ENCODE measurements around the gene IL20.

IL20 gene

GRCh38 chr1:206912445-206913095 lies 47.1 kb downstream of the IL20 start:
- TF ChIP-seq CTCF (IDR thresholded peaks at IDR 0.05; ENCODE audit: unreplicated experiment in 3 of 3) = peak; percentile 77 to 83 (median 77)
- Mint-ChIP-seq H3K4me3 (no peak overlapping the region), H3K27ac (no peak overlapping the region), H3K4me1 (peaks cover 4% of the 10 kb centered on the region), H3K36me3 (ENCODE audit: low read depth) (no peaks in the 10 kb centered on the region), H3K9me3 (no peaks in the 10 kb centered on the region), H3K27me3 (ENCODE audit: low read depth) (peaks cover 80% of the 10 kb centered on the region)

GRCh38 chr1:206913766-206914537 lies 48.5 kb downstream of the IL20 start:
- no peak overlapping the region for H3K4me3 Mint-ChIP-seq

GRCh38 chr1:206915030-206915735 lies 49.8 kb downstream of the IL20 start:
- Mint-ChIP-seq H3K4me1 (no peaks in the 10 kb centered on the region), H3K4me3 (no peak overlapping the region), H3K36me3 (ENCODE audit: low read depth) (no peaks in the 10 kb centered on the region), H3K27ac (no peak overlapping the region), H3K27me3 (ENCODE audit: low read depth) (peaks cover 63% of the 10 kb centered on the region), H3K9me3 (no peaks in the 10 kb centered on the region)
- no peak for TF ChIP-seq CTCF (IDR thresholded peaks at IDR 0.05; ENCODE audit: unreplicated experiment in 3 of 3)

More at GRCh38 chr1:206913766-206914537, 48.5 kb downstream of the IL20 start:
- Mint-ChIP-seq H3K36me3 (ENCODE audit: low read depth) (no peaks in the 10 kb centered on the region), H3K27me3 (ENCODE audit: low read depth) (peaks cover 70% of the 10 kb centered on the region), H3K27ac (no peak overlapping the region), H3K4me1 (peaks cover 1% of the 10 kb centered on the region), H3K9me3 (no peaks in the 10 kb centered on the region)
- no peak for TF ChIP-seq CTCF (IDR thresholded peaks at IDR 0.05; ENCODE audit: unreplicated experiment in 3 of 3)

GRCh38 chr1:206916000-206916709 lies 50.7 kb downstream of the IL20 start:
- Mint-ChIP-seq H3K36me3 (ENCODE audit: low read depth) (no peaks in the 10 kb centered on the region), H3K4me3 (no peak overlapping the region), H3K27ac (no peak overlapping the region), H3K9me3 (no peaks in the 10 kb centered on the region), H3K27me3 (ENCODE audit: low read depth) (peaks cover 54% of the 10 kb centered on the region), H3K4me1 (no peaks in the 10 kb centered on the region)
- no peak for TF ChIP-seq CTCF (IDR thresholded peaks at IDR 0.05; ENCODE audit: unreplicated experiment in 3 of 3)

GRCh38 chr1:206918076-206918475 lies 52.7 kb downstream of the IL20 start:
- Mint-ChIP-seq H3K27ac (no peak overlapping the region), H3K4me1 (no peaks in the 10 kb centered on the region), H3K4me3 (no peak overlapping the region), H3K9me3 (no peaks in the 10 kb centered on the region), H3K27me3 (ENCODE audit: low read depth) (peaks cover 37% of the 10 kb centered on the region), H3K36me3 (ENCODE audit: low read depth) (no peaks in the 10 kb centered on the region)
- TF ChIP-seq CTCF (IDR thresholded peaks at IDR 0.05; ENCODE audit: unreplicated experiment in 3 of 3) = no peak

All from nephron (organoid).